ENCODE data around the gene KIAA1671.

Gene KIAA1671

DNA sequence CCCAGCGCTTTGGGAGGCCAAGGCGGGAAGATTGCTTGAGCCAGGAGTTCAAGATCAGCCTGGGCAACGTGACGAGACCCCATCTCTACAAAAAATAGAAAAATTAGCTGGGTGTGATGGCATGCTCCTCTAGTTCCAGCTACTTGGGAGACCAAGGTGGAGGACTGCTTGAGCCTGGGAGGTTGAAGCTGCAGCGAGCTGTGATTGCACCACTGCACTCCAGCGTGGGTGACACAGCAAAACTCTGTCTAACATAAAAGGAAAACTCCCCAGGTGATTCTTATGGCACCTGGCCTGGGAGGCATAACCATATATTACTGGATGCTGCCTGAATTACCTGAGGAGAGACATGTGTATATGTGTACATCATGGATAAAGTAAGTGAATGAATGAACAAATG, 29.1 kb downstream of the KIAA1671 start:
- no peak for DNase-seq (ENCODE audit: low read depth)

DNA sequence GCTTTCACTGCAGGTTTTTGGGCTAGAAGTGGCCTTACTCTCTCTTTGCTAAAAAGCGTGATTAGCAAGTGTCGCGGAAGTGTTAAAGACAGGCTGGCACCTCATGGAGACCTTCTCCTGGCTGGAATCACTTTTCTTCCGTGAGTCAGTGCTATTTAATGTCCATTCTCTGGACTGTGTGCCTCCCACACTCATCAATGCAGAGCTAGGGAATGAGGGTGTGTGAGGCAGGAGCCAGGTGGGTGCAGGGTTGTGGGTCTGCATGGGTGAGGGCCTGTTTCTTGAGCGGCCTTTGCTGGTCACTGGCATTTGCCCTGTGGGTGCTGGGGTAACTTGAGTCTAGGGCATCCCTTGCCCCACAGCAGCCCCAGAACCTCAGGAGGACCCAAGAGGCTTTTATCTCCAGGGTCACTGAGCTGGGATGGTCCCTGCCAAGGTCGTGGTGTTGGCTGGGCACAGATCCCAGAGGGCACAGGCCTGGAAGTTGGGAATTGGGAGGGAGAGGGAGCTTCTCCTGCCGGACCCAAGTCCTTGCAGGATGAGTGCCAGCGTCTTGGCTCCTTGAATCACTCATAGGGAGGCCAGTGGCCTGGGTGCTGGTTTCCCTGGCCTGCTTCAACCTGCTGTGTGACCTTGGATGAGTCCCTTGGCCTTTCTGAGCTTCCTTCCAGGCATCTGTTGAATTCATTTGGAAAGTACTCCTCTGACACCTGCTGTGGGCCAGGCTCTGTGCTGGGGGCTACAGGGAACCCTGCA, 30.0 kb downstream of the KIAA1671 start:
- no peak for DNase-seq (ENCODE audit: low read depth)

DNA sequence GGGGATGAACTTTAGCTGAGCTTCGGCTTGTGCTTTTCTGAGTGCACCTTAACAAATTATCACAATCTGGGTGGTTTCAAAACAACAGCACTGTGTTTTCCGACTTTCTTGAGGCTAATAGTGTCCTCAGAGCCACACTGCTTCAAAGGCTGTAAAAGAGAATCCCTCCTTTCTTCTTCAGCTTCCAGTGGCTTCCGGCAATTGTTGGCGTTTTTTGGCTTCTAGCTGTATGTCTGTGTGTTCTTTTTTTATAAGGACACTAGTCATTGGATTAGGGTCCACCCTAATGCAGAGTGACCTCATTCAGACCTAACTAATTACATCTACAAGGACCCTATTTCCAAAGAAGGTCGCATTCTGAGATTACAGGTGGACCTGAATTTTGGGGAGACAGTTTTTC, 30.6 kb downstream of the KIAA1671 start:
- DNase-seq (ENCODE audit: low read depth), result no peak

DNA sequence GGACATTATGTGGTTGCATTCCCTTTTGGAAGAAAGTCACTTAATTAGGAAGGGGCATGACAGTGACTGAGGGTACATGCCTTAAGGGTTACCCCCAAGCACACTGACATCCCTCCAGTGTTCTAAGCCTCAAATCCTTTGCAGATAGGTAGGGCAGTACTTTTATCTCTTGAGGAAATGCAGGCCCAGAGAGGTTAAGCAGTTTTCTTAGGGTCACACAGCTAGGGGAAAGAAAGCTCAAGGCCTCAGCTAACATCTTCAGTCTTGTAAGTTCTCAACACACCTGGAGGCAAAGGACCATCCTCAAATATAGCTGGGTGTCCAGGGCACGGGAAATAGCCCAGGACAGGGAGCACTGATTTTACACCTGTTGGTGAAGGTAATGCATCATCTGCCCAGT, 31.6 kb downstream of the KIAA1671 start:
- no peak for DNase-seq (ENCODE audit: low read depth)

DNA sequence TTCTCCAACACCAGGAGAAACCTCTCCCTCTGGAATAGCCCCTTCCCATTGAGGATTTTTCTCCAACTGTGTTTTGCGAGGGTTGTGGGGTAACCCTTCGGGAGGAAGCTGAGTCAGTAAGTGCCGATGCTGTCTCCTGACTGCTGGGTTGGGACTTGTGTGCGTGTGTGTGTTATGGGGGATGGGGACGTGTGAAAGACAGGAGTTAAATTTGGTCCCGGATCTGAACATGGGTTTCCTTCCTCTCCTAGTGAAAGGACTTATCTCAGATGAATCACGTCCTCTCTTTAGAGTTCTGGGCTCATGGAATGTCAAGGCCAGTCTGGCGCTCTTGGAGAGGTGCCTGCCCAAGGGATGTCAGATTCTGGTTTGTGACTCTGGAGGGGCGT, 33.3 kb downstream of the KIAA1671 start:
- no peak for DNase-seq (ENCODE audit: low read depth)

DNA sequence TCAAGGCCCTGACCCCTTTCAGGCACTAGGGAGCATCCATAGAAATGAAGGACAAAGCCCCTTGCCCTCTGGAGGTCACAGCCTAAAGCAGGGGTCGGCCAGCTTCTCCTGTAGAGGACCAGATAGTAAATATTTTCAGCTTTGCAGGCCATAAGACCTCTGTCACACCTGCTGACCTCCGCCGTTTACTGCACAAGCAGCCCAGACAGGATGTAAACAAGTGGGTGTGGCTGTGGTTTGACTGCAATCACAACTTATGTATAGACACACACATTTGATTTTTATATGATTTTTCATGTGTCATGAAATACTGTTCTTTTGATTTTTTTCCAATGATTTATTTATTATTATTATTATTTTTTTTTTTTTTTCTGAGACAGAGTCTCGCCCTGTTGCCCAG, 34.3 kb downstream of the KIAA1671 start:
- DNase-seq (ENCODE audit: low read depth), result no peak

DNA sequence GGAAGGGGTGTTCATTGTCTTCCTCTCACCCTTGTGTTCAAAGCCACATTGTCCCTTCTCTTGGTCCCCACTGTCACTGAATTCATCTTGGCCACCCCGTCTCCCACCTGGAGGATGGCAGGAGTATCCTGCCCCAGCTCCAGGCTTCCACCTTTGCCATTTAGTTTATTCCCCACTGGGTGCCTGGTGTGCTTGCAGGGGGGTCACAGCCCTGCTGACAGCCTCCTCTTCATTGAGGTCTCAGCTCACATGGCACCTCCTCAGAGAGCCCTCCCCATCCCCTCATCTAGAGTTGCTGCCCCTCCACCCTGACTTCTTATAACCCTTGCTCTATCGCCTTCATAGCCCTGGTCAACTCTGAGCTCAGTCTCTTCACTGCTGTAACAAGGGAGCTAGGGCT, 36.6 kb downstream of the KIAA1671 start:
- DNase-seq (ENCODE audit: low read depth), result no peak

DNA sequence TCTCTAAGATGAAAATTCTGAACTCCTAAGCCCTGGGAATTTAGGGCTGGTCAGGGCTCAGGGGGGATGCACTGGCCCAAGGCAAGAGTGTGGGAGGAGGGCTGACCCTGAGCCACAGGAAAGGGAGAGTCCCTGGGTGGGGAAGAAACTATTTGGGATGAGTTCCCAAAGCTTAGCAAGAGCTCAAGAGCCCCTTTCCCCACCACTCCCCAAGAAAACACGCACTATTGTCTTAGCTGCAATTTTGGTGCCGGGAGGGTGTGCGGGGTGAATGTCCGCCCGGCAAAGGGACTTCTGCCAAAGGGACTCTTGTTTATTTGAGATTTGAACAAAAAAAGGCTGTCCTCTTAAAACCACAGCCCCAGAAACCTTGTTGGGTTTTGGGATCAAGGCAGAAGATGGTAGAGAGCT, 37.0 kb downstream of the KIAA1671 start:
- no peak for DNase-seq (ENCODE audit: low read depth)

DNA sequence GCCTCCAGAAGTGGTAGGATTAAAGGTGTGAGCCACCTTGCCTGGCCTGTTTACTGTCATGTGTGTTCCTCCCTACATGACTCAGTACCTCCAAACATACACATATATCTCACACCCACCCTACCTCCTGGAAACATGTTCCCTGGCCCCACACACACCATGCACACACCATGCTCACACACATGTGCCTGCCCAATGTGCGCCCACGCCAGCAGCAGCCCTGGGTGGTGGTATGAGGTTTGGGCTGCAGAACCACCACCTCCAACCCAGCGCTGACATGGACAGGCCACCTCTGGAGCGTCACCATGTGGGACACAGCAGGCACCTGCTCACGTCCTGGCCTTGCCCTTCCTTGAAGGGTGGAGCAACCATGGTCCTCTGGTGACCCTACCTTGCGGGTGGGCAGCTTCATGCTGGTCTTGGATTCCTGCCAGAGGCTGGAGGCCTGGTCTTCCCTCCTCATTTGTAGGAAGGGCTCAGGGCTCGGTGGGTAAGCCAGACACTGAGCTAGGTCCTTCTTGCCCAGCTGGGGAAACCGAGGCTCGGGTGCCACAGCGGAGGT, 37.9 kb downstream of the KIAA1671 start:
- DNase-seq (ENCODE audit: low read depth), result no peak

DNA sequence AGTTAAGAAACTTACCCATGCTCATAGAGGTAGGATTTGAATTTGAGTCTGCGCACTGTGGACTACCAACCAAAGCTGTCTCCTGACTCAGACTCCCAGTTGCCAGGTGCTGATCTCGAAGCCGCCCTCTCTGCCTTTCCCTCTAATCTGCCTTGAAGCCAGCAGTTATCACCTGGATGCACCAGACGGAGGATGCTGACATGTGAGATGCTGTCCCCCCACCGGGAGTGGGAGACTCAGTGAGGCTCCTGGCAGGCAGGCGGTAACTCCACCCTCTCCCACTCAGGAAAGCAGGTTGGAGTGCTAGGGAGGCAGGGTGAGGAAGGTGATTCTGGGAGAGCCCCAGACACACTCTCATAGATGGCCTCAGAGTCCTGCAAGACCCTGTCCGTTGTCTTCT, 40.4 kb downstream of the KIAA1671 start:
- DNase-seq (ENCODE audit: low read depth), result no peak

DNA sequence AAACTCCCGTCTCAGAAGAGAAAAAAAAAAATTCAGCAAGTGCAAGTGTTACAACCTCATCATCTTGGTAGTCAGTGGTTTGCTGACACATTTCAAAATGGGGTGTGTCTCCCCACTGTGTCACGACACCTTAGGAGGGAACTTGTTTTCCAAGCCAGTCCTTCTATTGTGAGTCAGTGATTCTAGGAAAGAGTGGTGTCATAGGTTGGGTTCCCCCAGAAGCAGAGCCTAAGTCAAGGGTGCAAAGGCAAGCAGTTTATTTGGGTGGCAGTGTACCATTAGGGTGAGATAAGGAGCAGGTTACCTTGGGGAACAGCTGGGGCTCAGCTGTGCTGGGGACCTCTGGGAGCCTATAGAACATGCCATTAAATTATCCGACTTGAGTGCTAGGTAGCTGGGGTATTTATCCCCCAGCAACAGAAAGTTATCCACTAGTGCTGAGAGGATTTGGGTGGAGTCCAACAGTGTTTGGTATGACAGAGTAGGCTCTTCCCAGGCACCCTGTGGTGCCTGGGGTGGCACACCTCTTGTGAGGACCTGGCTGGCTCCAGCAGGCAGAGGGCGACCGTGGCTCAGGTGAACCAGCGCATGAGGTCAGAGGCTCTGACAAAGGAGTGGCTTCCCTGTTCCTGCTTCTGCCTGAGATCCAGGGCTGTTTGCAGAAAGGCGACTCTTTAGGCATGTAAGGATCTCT, 41.7 kb downstream of the KIAA1671 start:
- DNase-seq (ENCODE audit: low read depth), result no peak

DNA sequence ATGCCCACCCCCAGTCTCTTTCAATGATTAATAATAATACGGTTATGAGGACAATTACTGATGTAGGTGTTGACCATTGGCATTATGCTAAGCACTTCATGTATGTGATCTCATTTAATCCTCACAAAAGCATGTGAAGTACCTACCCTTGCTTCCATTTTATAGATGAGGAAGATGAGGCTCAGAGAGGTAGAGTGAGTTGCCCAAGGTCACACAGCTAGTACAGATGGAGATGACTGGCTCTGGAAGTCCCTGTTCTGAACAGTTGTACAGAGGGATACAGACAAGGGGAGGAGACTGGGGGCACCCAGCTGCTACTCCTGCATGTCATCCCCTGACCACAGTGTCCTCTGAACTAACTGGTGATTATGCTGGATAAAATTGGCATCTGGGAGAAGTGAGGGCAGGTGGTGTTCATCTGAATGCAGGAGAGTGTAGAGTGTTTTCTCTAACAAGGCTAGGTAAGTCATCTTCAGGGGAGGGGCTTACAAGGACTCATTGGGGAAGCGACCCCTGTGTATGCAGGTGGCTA, 43.2 kb downstream of the KIAA1671 start:
- DNase-seq (ENCODE audit: low read depth), result no peak

DNA sequence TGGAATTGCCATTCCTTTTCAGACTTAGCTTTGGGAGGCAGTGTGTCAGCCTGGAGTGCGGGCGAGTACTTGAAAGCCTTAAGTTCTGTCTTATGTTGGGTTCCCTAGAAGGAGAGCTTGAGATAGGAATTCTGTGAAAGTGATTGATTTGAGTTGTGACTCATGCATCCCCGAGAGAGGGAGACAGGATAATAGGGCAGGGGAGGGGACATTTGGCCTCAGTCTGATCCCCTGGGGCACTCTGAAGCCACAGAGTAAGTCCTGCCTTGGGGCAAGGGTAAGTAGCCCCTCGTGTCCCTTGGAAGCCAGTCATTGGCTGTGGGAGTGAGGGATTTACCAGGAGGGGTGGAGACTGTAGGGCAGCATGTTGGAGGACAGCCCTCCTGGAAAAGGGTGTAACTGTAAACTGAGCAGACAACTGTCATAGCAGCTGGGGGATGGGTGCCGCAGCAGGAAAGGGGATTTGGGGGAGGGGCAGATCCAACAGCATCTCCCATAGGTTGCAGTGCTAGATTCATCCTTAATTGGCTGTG, 44.0 kb downstream of the KIAA1671 start:
- DNase-seq (ENCODE audit: low read depth), result no peak

DNA sequence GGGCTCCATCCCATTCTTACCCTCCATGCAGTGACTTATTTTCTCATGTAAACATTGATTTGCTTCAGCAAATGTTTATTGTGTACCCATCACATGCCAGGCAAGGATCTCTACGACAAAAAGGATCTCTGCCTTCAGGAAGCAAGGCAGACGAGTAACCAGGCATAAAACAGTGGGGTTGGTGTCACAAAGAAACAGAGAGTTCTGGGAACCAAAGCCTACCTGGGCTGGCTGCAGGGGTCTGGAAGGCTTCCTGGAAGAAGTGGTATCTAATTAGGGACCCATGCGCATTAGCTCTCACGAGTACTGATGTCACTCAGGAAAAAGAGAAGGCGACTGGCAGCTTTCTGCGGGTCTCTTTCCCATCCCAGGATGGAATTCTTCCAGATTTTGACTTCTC, 44.5 kb downstream of the KIAA1671 start:
- no peak for DNase-seq (ENCODE audit: low read depth)

DNA sequence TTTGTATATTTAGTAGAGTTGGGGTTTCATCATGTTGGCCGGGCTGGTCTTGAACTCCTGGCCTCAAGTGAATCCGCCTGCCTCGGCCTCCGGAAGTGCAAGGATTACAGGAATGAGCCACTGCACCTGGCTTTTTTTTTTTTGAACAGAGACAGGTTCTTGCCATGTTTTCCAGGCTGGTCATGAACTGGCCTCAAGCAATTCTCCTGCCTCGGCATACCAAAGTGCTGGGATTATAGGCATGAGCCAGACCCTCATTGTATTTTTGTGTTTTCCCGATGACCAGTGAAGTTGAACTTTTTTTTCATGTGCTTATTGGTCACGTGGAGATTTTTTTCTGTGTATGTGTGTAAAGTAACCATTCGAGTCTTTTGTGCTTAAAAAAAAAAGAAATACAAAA, 48.2 kb downstream of the KIAA1671 start:
- no peak for DNase-seq (ENCODE audit: low read depth)

DNA sequence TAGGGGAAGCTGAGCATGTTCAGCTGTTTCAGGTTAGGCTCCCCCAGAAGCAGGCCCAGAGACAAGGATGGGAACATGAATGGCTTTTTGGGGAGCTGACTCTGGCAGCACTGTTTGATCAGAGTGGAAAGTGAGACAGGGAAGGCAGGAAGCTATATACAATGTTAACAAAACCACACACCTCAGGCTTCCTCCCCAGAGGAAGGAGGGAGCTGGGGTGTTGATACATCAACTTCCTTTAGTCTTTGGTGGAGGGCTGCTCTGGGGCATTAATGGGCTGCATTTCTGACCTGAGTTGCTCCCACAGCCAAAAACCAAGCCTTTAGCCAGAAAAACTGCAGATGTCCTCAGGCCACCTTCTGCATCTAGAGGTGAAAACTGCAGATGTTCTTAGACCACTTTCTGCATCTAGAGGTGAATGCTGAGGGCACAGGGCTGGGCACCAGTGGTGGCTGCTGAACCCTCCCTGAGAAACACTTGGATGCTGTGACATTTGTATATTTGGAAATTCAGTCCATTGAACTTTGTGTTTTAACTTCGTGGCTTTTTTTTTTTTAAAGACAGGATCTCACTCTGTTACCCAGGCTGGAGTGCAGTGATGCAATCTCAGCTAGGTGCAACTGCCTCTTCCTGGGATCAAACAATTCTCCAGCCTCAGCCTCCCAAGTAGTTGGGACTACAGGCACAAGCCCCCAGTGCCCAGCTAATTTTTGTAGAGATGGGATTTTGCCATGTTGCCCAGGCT, 49.9 kb downstream of the KIAA1671 start:
- DNase-seq (ENCODE audit: low read depth), result no peak

DNA sequence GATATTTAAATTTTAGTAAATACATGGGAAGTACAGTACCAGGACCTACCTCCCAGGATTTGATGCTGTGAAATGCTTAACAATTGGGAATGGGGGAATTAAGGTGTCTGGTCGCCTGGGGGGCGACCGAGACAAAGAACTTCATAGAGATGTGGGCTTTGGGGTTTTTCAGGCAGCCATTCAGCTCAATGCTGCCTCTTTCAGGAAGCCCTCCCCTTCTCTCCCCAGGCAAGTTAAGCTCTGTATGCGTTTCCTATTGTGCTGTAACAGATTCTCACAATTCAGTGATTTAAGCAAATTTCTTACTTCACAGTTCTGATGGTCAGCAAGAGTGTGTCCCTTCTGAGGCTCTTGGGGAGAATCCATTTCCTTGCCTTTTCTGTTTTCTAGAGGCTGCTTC, 53.8 kb downstream of the KIAA1671 start:
- no peak for DNase-seq (ENCODE audit: low read depth)

DNA sequence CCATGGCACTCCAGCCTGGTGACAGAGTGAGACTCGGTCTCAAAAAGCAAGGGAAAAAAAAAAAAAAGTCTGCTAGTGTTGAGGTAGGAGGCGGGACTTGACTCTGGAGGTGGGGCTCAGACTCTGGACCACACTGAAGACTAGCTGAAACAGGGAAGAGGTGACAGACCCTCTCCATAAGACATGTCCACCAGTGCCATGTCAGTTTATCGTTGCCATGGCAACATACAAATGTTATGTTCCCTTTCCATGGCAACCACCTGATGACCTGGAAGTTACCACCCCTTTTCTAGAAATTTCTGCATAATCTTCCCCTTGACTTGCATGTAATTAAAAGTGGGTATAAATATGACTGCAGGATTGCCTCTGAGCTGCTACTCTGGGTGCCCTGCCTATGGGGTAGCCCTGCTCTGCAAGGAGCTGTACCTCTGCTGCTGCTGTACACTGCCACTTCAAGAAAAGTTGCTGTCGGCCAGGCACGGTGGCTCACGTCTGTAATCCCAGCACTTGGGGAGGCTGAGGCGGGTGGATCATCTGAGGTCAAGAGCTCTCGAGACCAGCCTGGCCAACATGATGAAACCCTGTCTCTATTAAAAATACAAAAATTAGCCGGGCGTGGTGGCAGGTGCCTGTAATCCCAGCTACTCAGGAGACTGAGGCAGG, 55.1 kb downstream of the KIAA1671 start:
- no peak for DNase-seq (ENCODE audit: low read depth)

DNA sequence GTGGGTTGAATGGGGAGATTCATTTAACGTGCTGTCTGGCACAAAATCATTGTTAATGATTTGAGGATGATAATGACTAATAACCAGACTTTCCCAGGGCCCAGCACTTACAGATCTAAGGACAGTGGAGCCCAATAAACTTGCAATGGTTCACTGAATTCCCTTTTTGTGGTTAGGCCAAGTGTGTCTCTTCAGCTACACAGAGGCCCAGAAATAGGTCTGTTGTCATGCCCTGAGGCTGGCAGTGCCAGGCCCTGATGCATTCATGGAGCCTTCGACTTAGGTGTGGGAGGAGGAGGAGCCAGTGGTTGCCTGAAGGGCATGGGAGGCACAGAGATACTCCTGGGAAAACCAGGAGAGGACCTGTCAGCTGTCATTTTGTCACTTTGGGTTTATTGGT, 56.1 kb downstream of the KIAA1671 start:
- DNase-seq (ENCODE audit: low read depth), result no peak

DNA sequence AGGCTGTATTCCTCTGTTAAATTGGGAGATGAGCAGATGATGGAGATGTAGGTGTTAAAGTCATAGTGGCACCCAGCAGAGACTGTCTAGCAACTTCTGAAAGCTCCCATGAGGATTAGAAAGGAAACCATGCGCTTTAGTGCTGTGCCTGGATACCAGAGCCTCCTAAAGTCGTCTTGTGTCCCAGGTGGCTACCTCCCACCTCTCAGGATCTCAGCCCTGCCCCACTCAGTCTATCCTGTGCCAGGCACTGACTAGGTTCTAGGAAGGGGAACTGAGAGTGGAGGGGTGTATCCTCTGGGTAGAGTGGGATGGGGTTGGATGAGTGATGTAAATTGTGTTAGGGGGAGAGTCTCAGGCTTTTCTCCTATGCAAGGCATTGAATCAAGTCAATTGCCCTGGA, 60.2 kb downstream of the KIAA1671 start:
- DNase-seq (ENCODE audit: low read depth), result no peak

DNA sequence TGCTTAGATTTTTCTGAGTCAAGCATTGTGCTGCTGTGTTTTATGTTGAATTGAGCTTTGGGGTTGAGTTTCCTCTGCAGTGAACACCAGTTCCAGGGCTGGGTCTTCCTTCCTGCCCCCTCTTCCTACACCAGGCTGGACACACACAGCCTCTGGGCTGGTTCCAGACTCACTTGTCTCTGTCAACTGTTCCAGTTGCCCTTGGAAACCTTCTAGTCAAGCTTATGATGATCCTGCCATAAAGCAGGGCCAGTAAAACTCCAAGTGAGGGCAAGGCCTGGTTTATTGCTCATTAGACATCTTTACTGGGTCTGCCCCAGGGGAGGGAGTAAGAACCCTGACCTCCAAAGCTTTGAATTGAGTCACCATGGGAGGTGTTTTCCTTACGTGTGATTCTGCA, 61.1 kb downstream of the KIAA1671 start:
- no peak for DNase-seq (ENCODE audit: low read depth)
